Mucosa of rectum (tissue), 2 donors: ENCODE results near the gene ADSL.

Experiments used
- H3K27ac ChIP-seq, 2 donors: one replicate each; pipeline ENCODE4 v1.7.0; 2013; ENCODE audit warnings: inconsistent platforms in 2 of 2, low read depth in 2 of 2, low read length in 2 of 2
- H3K27me3 ChIP-seq, 2 donors: one replicate each; pipeline ENCODE4 v1.7.0; 2013; ENCODE audit warnings: low read length in 2 of 2; ENCODE audit not compliant: control insufficient read depth in 2 of 2, insufficient read depth in 2 of 2
- H3K36me3 ChIP-seq, 2 donors: one replicate each; pipeline ENCODE4 v1.7.0; 2013; ENCODE audit warnings: low read length in 2 of 2; ENCODE audit not compliant: control insufficient read depth in 2 of 2, insufficient read depth in 2 of 2
- H3K4me1 ChIP-seq, 2 donors: one replicate each; pipeline ENCODE4 v1.7.0; 2013; ENCODE audit warnings: low read length in 2 of 2, mild to moderate bottlenecking in 1 of 2; ENCODE audit not compliant: control insufficient read depth in 2 of 2, insufficient read depth in 2 of 2
- H3K4me3 ChIP-seq, 2 donors: one replicate each; pipeline ENCODE4 v1.7.0; 2013; ENCODE audit warnings: low read length in 2 of 2
- H3K9ac ChIP-seq, 2 donors: one replicate each; pipeline ENCODE4 v1.7.0; 2013; ENCODE audit warnings: low read length in 2 of 2, low read depth in 1 of 2, mild to moderate bottlenecking in 1 of 2
- H3K9me3 ChIP-seq, 2 donors: one replicate each; pipeline ENCODE4 v1.7.0; 2013; ENCODE audit warnings: low read length in 2 of 2; ENCODE audit not compliant: control insufficient read depth in 2 of 2
- donor health status: healthy.
- donor health status: Normal muscosa, but diverticular disease.

Gene ADSL

GRCh38 chr22:40326905-40327735, 19.2 kb upstream of the ADSL start:
- Histone ChIP-seq H3K9ac (no peak overlapping the region), H3K9me3 (no peaks in the 10 kb centered on the region), H3K27me3 (no peaks in the 10 kb centered on the region), H3K36me3 (peaks cover 29 to 31% of the 10 kb centered on the region in 2 donors), H3K27ac (no peak overlapping the region), H3K4me3 (no peak overlapping the region), H3K4me1 (no peaks in the 10 kb centered on the region)

- no peak overlapping the region for H3K27ac ChIP-seq
- no peak overlapping the region for H3K9ac ChIP-seq
- H3K4me1 ChIP-seq = no peaks in the 10 kb centered on the region
- no peak overlapping the region for H3K4me3 ChIP-seq
- H3K36me3 ChIP-seq = peaks cover 20 to 23% of the 10 kb centered on the region in 2 donors
- H3K27me3 ChIP-seq = no peaks in the 10 kb centered on the region
- H3K9me3 ChIP-seq = no peaks in the 10 kb centered on the region
Observed at GRCh38 chr22:40328546-40329456, 17.5 kb upstream of the ADSL start.

GRCh38 chr22:40329466-40329865, 16.8 kb upstream of the ADSL start:
- H3K9ac ChIP-seq = no peak overlapping the region
- H3K4me1 ChIP-seq = no peaks in the 10 kb centered on the region
- no peak overlapping the region for H3K27ac ChIP-seq

GRCh38 chr22:40330086-40330485, 16.2 kb upstream of the ADSL start:
- Histone ChIP-seq H3K27ac (no peak overlapping the region), H3K9ac (no peak overlapping the region), H3K9me3 (no peaks in the 10 kb centered on the region), H3K4me3 (no peak overlapping the region), H3K4me1 (no peaks in the 10 kb centered on the region), H3K27me3 (no peaks in the 10 kb centered on the region), H3K36me3 (peaks cover 14 to 20% of the 10 kb centered on the region in 2 donors)

More at GRCh38 chr22:40329466-40329865, 16.8 kb upstream of the ADSL start:
- Histone ChIP-seq H3K4me3 (no peak overlapping the region), H3K36me3 (peaks cover 18 to 23% of the 10 kb centered on the region in 2 donors), H3K27me3 (no peaks in the 10 kb centered on the region), H3K9me3 (no peaks in the 10 kb centered on the region)

DNA sequence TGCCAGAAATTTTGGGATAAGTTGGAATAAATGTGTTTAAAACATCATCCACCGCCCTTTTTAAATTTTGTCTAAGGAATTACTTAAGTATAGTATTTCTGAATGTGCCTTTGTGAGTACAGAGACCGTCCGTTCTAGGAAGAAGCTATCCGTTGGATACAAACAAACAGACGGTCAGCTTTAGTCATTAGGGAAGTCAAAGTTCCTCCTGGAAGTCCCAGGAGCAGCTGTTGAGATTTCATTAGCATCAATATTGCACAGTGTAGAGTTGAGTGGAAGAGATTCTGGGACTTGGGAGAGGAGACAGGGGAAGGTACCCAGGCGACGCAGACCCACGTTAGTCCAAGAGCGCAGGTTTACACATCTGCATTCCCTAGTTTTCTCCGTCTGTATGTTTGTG, 15.7 kb upstream of the ADSL start:
- no peak overlapping the region for H3K4me3 ChIP-seq
- H3K4me1 ChIP-seq = no peaks in the 10 kb centered on the region
- H3K9me3 ChIP-seq = no peaks in the 10 kb centered on the region
- H3K36me3 ChIP-seq = peaks cover 11 to 17% of the 10 kb centered on the region in 2 donors
- H3K9ac ChIP-seq = no peak overlapping the region
- H3K27me3 ChIP-seq = no peaks in the 10 kb centered on the region
- no peak overlapping the region for H3K27ac ChIP-seq

GRCh38 chr22:40331706-40332105, 14.6 kb upstream of the ADSL start:
- Histone ChIP-seq H3K27me3 (no peaks in the 10 kb centered on the region), H3K36me3 (peaks cover 10 to 17% of the 10 kb centered on the region in 2 donors), H3K4me3 (no peak overlapping the region), H3K4me1 (no peaks in the 10 kb centered on the region), H3K27ac (peak overlapping the region in 1 of 2 donors; percentile 38), H3K9ac (no peak overlapping the region), H3K9me3 (no peaks in the 10 kb centered on the region)

DNA sequence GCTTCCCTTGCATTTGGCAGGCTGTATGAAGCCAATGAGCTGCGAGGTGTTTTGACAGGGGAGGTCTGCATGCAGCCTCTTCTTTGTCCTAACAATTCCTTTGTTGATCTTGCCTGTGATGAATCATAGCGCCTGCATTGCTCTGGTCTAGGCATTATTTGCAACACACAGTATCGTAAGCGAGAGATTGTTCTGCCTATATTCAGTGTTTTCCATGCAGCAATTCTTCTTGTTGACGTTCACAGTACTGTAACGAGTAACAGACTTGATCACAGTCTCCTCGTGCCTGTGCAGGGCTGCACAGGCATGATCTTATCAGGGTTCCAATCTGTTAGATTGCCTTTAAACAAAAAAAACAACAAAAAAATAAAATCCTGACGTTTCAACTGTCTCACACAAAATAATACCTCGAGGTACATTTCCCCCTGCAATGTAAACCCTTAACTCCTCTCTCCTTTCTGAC, 13.9 kb upstream of the ADSL start:
- Histone ChIP-seq H3K4me1 (no peaks in the 10 kb centered on the region), H3K27me3 (no peaks in the 10 kb centered on the region), H3K9me3 (no peaks in the 10 kb centered on the region), H3K27ac (peak overlapping the region in 1 of 2 donors; percentile 38), H3K4me3 (no peak overlapping the region), H3K9ac (no peak overlapping the region), H3K36me3 (peaks cover 10 to 13% of the 10 kb centered on the region in 2 donors)

DNA sequence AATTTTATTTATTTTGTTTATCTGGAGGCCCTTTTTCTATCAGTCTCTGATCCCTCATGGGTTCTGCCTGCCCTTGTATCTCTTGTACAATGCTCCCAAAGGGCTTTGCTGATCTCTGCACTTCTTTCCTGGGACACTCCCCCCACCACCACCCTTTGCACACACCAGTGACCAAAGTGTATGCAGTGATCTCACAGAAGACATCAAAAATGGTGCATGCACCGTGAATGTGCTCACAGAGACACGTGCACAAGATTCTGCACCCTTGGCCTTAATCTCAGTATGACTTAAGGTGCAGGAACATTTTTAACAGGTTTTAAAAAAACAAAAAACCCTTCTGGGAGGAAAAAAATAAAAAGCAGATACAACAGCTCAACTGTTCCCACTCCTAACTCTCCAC, 12.2 kb upstream of the ADSL start:
- Histone ChIP-seq H3K4me3 (no peak overlapping the region), H3K27me3 (no peaks in the 10 kb centered on the region), H3K9me3 (no peaks in the 10 kb centered on the region), H3K4me1 (no peaks in the 10 kb centered on the region), H3K27ac (no peak overlapping the region), H3K36me3 (peaks cover 10 to 13% of the 10 kb centered on the region in 2 donors), H3K9ac (no peak overlapping the region)

- Histone ChIP-seq H3K27me3 (no peaks in the 10 kb centered on the region), H3K9ac (no peak overlapping the region), H3K9me3 (no peaks in the 10 kb centered on the region), H3K27ac (no peak overlapping the region), H3K36me3 (peaks cover 10 to 13% of the 10 kb centered on the region in 2 donors), H3K4me3 (no peak overlapping the region), H3K4me1 (no peaks in the 10 kb centered on the region)
Observed at GRCh38 chr22:40334899-40335298, 11.4 kb upstream of the ADSL start.

GRCh38 chr22:40335358-40335757, 10.9 kb upstream of the ADSL start:
- Histone ChIP-seq H3K27ac (no peak overlapping the region), H3K4me3 (no peak overlapping the region), H3K9ac (no peak overlapping the region), H3K9me3 (no peaks in the 10 kb centered on the region), H3K27me3 (no peaks in the 10 kb centered on the region), H3K36me3 (peaks cover 10% of the 10 kb centered on the region in 2 donors), H3K4me1 (no peaks in the 10 kb centered on the region)
